ENCODE data around the gene POLR1G. TPM values are rescaled to one million over a fixed set of nuclear protein-coding genes. Genes with fewer than 3 reads are reported as not detected.
"Not testable (repeated sequence)": the region's sequence is repeated elsewhere in the genome, so short reads cannot be mapped to it uniquely, and the experiment has no call there.

POLR1G gene
- total RNA-seq, 1 donor from 2014 or later: 4.4 TPM

DNA sequence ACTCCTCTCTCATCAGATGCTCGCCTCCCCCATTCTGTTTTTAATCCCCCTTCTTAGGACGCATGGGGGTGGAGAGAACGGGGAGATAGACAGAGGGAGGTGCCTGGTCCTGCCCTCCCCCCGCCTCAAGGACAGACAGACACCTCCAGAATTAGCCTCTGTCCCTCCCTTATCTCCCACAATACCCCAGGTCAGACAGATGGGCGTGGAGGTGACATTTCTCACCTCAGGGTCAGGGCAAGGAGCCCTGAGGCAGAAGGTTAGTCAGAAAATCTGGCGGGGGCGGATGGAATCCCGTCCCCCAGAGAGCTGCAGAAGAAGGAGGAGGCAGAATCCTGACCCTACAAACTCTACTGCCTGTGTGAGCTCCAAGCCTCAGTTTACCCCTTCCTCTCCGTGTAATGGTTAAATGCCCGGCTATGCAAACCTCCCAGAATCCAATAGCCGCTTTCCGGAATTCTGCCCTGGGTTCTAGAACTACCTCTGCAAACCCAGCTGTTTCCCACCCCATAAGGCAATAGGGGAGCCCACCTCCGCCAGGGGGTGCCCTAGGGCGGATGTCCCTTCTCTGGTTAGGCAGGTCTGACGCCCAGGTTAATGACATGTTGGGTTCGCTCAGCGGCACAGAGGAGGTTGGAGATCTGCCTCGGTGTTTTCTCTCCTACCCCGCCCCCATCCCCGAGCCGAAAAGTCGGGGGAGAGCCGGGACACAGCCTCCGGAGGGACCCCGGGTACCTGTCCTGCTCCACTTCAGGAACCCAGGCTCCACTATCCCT, 2.5 kb upstream of the POLR1G start:
- peaks cover 13% of the 10 kb centered on the region for H3K4me1 Mint-ChIP-seq (ENCODE audit: unreplicated experiment)
- peak overlapping the region; percentile 96 for H3K4me3 Mint-ChIP-seq (ENCODE audit: unreplicated experiment)
- H3K27ac Mint-ChIP-seq (ENCODE audit: unreplicated experiment): no peak overlapping the region
- TF ChIP-seq CTCF (IDR thresholded peaks at IDR 0.05; ENCODE audit: unreplicated experiment): peak; percentile 43
- peaks cover 4% of the 10 kb centered on the region for H3K36me3 Mint-ChIP-seq (ENCODE audit: low read depth, unreplicated experiment)
- H3K27me3 Mint-ChIP-seq (ENCODE audit: unreplicated experiment): peaks cover 12% of the 10 kb centered on the region
- no peaks in the 10 kb centered on the region for H3K9me3 Mint-ChIP-seq (ENCODE audit: unreplicated experiment)
- peak; percentile 73 for DNase-seq (ENCODE audit: low spot score)

DNA sequence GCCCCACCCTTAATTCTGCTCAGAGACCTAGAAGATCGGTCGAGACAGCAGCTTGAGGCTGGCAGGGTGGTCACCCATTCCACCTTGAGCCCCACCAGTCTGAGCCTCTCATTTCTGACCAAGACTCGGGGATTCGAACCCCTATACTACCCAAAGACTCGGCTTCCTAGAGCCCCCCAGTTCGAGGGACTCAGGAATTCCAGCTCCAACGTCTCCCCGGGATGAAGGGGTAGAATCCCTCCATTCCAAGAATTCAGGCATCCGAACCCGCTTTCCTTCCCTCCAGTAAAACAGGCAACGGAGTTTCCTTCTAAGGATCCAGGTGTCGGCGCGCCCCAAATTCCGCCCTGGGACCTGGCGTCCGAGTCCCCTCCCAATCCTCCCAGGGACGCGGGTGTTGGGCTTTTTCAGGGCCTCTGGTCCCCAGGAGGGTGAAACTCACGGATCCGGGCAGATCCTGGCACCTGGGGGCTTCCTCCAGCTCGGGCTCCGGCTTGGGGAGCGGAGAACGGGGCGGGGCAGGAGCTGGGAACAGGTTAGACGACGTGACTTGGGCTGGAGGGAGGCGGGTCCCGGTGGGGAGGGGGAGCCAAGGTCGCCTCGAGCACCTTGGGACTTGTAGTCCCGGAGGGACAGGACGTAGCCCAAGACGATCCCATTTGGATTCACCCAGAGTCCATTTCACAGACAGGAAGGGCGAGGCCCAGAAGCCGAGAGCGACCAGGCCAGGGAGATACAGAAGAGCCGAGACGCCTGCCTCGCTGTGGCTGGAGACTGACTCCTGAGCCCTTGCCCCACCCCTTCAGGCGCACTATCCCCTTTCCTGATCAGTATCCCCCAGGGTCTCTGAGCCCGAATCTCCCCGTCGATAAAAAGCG, 1.6 kb upstream of the POLR1G start, which contains the start of gene PPP1R13L:
TSS of gene PPP1R13L (minus strand) at position 513 of the 878 bp plus-strand sequence. CDS start 6,751 bp downstream, outside the sequence.
- Mint-ChIP-seq H3K36me3 (ENCODE audit: low read depth, unreplicated experiment) (peaks cover 7% of the 10 kb centered on the region), H3K27me3 (ENCODE audit: unreplicated experiment) (peaks cover 12% of the 10 kb centered on the region), H3K27ac (ENCODE audit: unreplicated experiment) (peak within 1 kb of the TSS; percentile 98), H3K9me3 (ENCODE audit: unreplicated experiment) (no peaks in the 10 kb centered on the region), H3K4me1 (ENCODE audit: unreplicated experiment) (peaks cover 13% of the 10 kb centered on the region), H3K4me3 (ENCODE audit: unreplicated experiment) (peak within 1 kb of the TSS; percentile 96)
- peak; percentile 74 for DNase-seq (ENCODE audit: low spot score)
- no peak for TF ChIP-seq CTCF (IDR thresholded peaks at IDR 0.05; ENCODE audit: unreplicated experiment)

GRCh38 chr19:45405435-45406225, 814 bp upstream of the POLR1G start:
- peak; percentile 81 for DNase-seq (ENCODE audit: low spot score)
- Mint-ChIP-seq H3K27ac (ENCODE audit: unreplicated experiment) (peak overlapping the region; percentile 98), H3K4me3 (ENCODE audit: unreplicated experiment) (peak overlapping the region; percentile 96), H3K9me3 (ENCODE audit: unreplicated experiment) (no peaks in the 10 kb centered on the region), H3K27me3 (ENCODE audit: unreplicated experiment) (peaks cover 12% of the 10 kb centered on the region), H3K36me3 (ENCODE audit: low read depth, unreplicated experiment) (peaks cover 10% of the 10 kb centered on the region), H3K4me1 (ENCODE audit: unreplicated experiment) (peaks cover 13% of the 10 kb centered on the region)
- TF ChIP-seq CTCF (IDR thresholded peaks at IDR 0.05; ENCODE audit: unreplicated experiment): no peak

DNA sequence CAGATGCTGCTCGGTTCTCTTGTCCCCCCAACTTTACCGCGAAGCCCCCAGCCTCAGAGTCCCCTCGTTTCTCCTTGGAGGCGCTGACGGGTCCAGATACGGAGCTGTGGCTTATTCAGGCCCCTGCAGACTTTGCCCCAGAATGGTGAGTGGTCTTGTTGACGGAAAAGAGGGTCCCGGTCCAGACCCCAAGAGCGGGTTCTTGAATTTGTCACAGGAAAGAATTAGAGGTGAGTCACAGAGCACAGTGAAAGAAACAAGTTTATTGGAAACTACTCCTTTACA, 589 bp downstream of the POLR1G start:
- DNase-seq (ENCODE audit: low spot score): no peak
- Mint-ChIP-seq H3K4me3 (ENCODE audit: unreplicated experiment) (peak overlapping the region; percentile 96), H3K9me3 (ENCODE audit: unreplicated experiment) (no peaks in the 10 kb centered on the region), H3K36me3 (ENCODE audit: low read depth, unreplicated experiment) (peaks cover 12% of the 10 kb centered on the region), H3K27ac (ENCODE audit: unreplicated experiment) (no peak overlapping the region), H3K4me1 (ENCODE audit: unreplicated experiment) (peaks cover 13% of the 10 kb centered on the region), H3K27me3 (ENCODE audit: unreplicated experiment) (peaks cover 12% of the 10 kb centered on the region)
- TF ChIP-seq CTCF (IDR thresholded peaks at IDR 0.05; ENCODE audit: unreplicated experiment): no peak

DNA sequence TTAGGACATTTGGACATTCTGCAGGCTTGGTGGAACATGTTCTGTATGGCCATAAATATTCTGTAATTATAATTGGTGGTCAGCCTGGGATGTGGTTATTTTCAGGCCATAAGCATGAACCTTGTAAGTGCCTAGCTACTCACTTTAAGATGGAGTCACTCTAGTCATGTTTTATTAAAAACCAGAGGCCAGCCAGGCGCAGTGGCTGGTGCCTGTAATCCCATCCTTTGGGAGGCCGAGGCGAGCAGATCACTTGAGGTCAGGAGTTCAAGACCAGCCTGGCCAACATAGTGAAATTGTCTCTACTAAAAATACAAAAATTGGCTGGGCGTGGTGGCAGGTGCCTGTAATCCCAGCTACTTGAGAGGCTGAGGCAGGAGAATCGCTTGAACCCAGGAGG, 1.1 kb downstream of the POLR1G start:
- not testable (repeated sequence) for H3K27ac Mint-ChIP-seq (ENCODE audit: unreplicated experiment); H3K4me3 Mint-ChIP-seq (ENCODE audit: unreplicated experiment); DNase-seq (ENCODE audit: low spot score); H3K9me3 Mint-ChIP-seq (ENCODE audit: unreplicated experiment)
- Mint-ChIP-seq H3K27me3 (ENCODE audit: unreplicated experiment) (peaks cover 12% of the 10 kb centered on the region), H3K36me3 (ENCODE audit: low read depth, unreplicated experiment) (peaks cover 12% of the 10 kb centered on the region), H3K4me1 (ENCODE audit: unreplicated experiment) (peaks cover 13% of the 10 kb centered on the region)

All from endothelial cell (in vitro differentiated cells).